HG03097 (cell line): ENCODE results near the gene TEX50.
"Not testable (repeated sequence)": the region's sequence is repeated elsewhere in the genome, so short reads cannot be mapped to it uniquely, and the experiment has no call there.

Experiments
- ATAC-seq: cut with Tn5 transposase; IDR thresholded peaks from one replicate; pipeline ENCODE4 v1.9.1; 2021; ENCODE audit not compliant: unreplicated experiment, low FRiP score

Gene TEX50

GRCh38 chr1:173635116-173635515 is at the start of gene TEX50:
Gene TEX50, plus strand, starts transcription at chr1:173635338. Its CDS starts 184 bp downstream, at chr1:173635522.
- no peak for ATAC-seq

- ATAC-seq, result no peak
Measured at GRCh38 chr1:173590557-173590956, 44.6 kb upstream of the TEX50 start.

GRCh38 chr1:173591138-173591537 is 44.0 kb upstream of the TEX50 start:
- ATAC-seq, result not testable (repeated sequence)

- no peak for ATAC-seq
Measured at GRCh38 chr1:173596097-173596825, 38.9 kb upstream of the TEX50 start.

- no peak for ATAC-seq
Measured at GRCh38 chr1:173601588-173601987, 33.5 kb upstream of the TEX50 start.

GRCh38 chr1:173603056-173603591 is 32.0 kb upstream of the TEX50 start, which contains the start of gene SLC9C2:
Gene SLC9C2, minus strand, starts transcription at chr1:173603072. Its CDS starts 1,296 bp downstream, at chr1:173601776.
- no peak for ATAC-seq

- no peak for ATAC-seq
Measured at GRCh38 chr1:173608503-173609216, 26.5 kb upstream of the TEX50 start.

- ATAC-seq, result not testable (repeated sequence)
Measured at GRCh38 chr1:173613086-173613485, 22.1 kb upstream of the TEX50 start.

GRCh38 chr1:173616859-173617258 is 18.3 kb upstream of the TEX50 start:
- no peak for ATAC-seq

GRCh38 chr1:173627269-173627668 is 7.9 kb upstream of the TEX50 start:
- ATAC-seq, result no peak

- no peak for ATAC-seq
Measured at GRCh38 chr1:173628888-173629287, 6.2 kb upstream of the TEX50 start.

- not testable (repeated sequence) for ATAC-seq
Measured at GRCh38 chr1:173637236-173638042, 2.3 kb downstream of the TEX50 start.

GRCh38 chr1:173638043-173639021 is 3.2 kb downstream of the TEX50 start:
- ATAC-seq, result no peak

- ATAC-seq, result no peak
Measured at GRCh38 chr1:173639102-173639501, 4.0 kb downstream of the TEX50 start.

GRCh38 chr1:173642450-173643139 is 7.5 kb downstream of the TEX50 start:
- not testable (repeated sequence) for ATAC-seq

- no peak for ATAC-seq
Measured at GRCh38 chr1:173646656-173647055, 11.5 kb downstream of the TEX50 start.

- no peak for ATAC-seq
Measured at GRCh38 chr1:173648880-173649605, 13.9 kb downstream of the TEX50 start.

GRCh38 chr1:173660306-173660705 is 25.2 kb downstream of the TEX50 start:
- ATAC-seq, result no peak
